ENCODE results near the gene PTGES2.
A peak's percentile ranks its signal among the peaks of the same experiment; 100 is the strongest.
"Not testable (repeated sequence)": the region's sequence is repeated elsewhere in the genome, so short reads cannot be mapped to it uniquely, and the experiment has no call there.

PTGES2 gene

GRCh38 chr9:128080206-128080605 lies 47.3 kb downstream of the PTGES2 start:
- DNase-seq (ENCODE audit: extremely low read depth, low read depth) = no peak
- no peak overlapping the region for H3K4me3 ChIP-seq (replicated peaks; ENCODE audit: low read depth, low read length)
- TF ChIP-seq, protein P1, sequence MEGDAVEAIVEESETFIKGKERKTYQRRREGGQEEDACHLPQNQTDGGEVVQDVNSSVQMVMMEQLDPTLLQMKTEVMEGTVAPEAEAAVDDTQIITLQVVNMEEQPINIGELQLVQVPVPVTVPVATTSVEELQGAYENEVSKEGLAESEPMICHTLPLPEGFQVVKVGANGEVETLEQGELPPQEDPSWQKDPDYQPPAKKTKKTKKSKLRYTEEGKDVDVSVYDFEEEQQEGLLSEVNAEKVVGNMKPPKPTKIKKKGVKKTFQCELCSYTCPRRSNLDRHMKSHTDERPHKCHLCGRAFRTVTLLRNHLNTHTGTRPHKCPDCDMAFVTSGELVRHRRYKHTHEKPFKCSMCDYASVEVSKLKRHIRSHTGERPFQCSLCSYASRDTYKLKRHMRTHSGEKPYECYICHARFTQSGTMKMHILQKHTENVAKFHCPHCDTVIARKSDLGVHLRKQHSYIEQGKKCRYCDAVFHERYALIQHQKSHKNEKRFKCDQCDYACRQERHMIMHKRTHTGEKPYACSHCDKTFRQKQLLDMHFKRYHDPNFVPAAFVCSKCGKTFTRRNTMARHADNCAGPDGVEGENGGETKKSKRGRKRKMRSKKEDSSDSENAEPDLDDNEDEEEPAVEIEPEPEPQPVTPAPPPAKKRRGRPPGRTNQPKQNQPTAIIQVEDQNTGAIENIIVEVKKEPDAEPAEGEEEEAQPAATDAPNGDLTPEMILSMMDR (IDR thresholded peaks at IDR 0.05; ENCODE audit: low read depth, low read length, missing control alignments) = no peak

GRCh38 chr9:128078504-128079434 lies 48.8 kb downstream of the PTGES2 start:
- DNase-seq (ENCODE audit: extremely low read depth, low read depth) = no peak
- H3K4me3 ChIP-seq (replicated peaks; ENCODE audit: low read depth, low read length) = no peak overlapping the region
- TF ChIP-seq, protein P1 (IDR thresholded peaks at IDR 0.05; ENCODE audit: low read depth, low read length, missing control alignments) = no peak

DNA sequence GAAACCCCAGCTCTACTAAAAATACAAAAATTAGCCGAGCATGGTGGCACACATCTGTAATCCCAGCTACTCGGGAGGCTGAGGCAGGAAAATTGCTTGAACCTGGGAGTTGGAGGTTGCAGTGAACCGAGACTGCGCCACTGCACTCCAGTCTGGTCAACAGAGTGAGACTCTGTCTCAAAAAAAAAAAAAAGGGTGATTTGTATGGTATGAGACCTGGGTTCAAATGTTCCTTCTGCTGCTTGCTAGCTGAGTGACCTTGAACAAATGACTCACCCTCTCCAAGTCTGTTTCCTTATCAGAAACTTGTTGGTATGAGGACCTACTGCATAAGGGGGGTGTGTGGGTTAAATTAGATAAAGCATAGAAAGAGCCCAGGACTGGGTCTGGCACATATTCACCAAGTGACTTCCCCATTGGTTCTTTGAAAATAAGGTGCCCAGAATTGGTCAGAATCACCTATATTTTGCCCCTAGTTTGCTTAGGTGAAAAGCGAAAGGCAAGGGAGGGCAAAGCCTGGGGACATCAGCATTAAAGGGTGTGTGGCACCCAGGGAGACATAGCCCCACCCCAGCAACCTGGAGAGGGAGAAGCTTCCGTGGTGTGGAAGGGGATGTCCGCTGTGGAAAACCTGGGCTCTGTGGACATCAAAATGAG lies 49.6 kb downstream of the PTGES2 start:
- DNase-seq (ENCODE audit: extremely low read depth, low read depth) = no peak
- H3K4me3 ChIP-seq (replicated peaks; ENCODE audit: low read depth, low read length) = no peak overlapping the region
- TF ChIP-seq, protein P1 (IDR thresholded peaks at IDR 0.05; ENCODE audit: low read depth, low read length, missing control alignments) = no peak

DNA sequence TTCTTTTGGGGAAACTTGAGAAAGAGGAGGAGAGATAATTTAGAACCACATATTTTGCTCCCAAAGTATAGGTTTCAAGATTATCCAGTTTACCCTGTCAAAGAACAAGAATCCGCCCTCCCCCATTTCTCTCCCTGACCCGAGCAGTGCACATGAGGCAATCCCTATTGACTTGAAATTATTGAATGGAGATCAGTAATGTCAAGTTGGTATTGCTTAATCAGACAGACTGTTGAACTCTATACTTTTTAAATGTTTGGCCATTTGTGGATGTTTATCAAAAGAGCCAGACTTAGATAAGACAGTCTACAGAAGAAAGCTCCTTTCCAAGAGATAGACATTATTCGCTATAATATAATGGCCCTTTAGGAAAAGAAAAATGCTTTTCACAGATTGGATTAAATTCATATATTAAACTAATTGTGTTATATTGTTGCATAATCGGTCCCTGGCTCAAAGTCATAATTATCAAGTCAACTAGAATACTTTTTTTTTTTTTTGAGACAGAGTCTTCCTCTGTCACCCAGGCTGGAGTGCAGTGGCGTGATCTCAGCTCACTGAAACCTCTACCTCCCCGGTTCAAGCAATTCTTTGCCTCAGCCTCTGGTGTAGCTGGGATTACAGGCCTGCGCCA lies 54.2 kb downstream of the PTGES2 start:
- TF ChIP-seq, protein P1 (IDR thresholded peaks at IDR 0.05; ENCODE audit: low read depth, low read length, missing control alignments) = no peak
- no peak overlapping the region for H3K4me3 ChIP-seq (replicated peaks; ENCODE audit: low read depth, low read length)

DNA sequence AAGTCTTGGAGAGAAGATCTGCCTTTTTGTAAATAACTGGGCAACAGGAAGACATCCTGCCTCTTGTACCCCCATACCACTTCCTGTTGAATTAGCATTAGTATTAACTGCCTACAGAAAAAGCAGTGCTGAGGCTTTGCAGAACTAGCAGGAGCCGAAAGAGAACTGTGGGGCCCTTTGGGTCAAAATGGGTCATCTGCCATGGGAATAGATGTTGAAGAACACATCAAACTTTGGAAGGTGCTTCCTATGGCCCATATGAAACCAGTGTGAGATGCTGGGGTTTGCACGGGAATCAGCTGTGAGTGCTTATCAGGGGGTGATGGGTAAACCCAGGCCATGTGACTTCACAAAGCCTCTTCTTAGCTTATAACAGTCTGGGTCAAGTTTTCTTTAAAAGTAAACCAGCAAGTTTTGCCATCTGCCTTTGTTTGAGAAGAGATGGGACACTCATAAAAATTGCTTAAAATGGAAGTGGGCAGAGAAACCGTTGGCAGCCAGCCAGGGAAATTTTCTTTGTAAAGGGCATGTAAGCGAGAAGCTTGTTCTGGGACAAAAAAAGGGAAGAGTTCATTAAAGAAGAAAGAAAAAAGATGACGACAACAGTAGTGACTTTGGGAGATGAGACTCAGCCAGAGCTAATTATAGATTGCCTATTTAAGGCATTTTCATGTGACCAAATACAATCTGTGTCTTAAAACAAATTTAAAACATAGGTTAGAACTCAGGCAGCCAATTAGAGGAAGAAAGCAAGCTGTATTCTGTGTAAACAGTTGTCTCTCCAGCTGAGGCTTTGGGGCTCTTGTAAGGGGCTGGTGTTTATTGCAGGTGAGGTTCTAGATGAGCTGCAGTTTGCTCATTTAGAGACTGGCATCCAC lies 55.1 kb downstream of the PTGES2 start:
- H3K4me3 ChIP-seq (replicated peaks; ENCODE audit: low read depth, low read length) = peak overlapping the region; percentile 4
- DNase-seq (ENCODE audit: extremely low read depth, low read depth) = no peak
- TF ChIP-seq, protein P1 (IDR thresholded peaks at IDR 0.05; ENCODE audit: low read depth, low read length, missing control alignments) = no peak

More for the DNA sequence above, 54.2 kb downstream of the PTGES2 start:
- no peak for DNase-seq (ENCODE audit: extremely low read depth, low read depth)

DNA sequence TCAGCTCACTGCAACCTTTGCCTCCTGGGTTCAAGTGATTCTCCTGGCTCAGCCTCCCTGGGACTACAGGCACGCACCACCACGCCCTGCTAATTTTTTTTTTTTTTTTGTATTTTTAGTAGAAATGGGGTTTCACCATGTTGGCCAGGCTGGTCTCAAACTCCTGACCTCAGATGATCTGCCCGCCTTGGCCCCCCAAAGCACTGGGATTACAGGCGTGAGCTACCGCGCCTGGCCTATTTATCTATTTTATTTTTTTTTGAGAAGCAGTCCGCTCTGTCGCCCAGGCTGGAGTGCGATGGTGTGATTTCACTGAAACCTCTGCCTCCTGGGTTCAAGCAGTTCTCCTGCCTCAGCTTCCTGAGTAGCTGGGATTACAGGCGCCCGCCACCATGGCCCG lies 56.1 kb downstream of the PTGES2 start:
- not testable (repeated sequence) for H3K4me3 ChIP-seq (replicated peaks; ENCODE audit: low read depth, low read length); DNase-seq (ENCODE audit: extremely low read depth, low read depth)
